HG03354 (cell line): ENCODE data around the gene CLK3.

Experiments
- ATAC-seq: cut with Tn5 transposase; IDR thresholded peaks from one replicate; pipeline ENCODE4 v1.9.1; 2021; ENCODE audit warnings: mild to moderate bottlenecking; ENCODE audit not compliant: unreplicated experiment, poor library complexity, severe bottlenecking

The CLK3 gene

DNA sequence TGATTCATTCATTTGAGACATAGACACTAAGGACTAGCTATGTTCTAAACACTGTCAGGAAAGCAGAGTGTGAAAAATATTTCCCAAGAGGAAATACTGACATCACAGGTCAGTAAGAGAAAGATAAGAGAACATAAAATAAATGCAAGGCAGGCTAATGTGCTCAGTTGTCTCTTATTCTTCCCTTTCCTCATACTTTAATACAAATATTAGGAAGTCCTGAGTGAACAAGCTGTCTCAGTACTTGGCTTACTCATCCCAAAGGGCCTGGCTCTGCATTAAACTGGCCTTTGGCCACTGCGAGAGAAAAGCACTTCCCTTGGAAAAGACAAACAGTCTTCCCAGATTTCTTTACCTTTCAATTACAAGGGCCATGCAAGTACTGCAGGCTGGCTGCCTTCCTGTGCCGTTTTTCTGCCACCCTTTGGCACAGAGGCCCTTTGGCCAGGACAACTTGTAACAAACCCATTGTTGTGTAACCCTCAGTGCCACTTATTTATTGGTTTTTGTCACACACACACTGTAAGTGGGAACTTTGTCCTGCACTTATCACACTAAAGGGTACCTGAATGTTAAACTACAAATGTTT lies 48.5 kb downstream of the CLK3 start:
- no peak for ATAC-seq

DNA sequence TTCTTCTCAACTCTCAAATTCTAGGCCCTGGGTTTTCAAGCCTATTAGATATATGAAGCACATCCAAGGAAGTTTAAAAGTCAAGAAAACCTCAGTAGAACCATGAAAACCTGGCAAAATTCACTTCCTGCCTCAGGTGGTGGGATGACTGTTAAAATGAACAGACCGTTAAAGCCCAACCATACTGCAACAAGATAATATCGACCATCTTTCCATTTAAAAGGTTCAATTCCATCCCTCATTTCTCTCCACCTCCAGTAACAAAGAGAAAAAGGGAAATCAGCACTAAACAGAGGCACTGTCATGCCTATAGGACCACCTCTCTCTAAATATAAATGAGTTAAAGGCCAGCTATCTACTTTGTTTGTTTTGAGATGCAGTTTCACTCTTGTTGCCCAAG lies 49.0 kb downstream of the CLK3 start:
- no peak for ATAC-seq

GRCh38 chr15:74667975-74668374 lies 52.3 kb downstream of the CLK3 start:
- no peak for ATAC-seq

- ATAC-seq = no peak
Observed at GRCh38 chr15:74669627-74670026, 54.0 kb downstream of the CLK3 start.

- no peak for ATAC-seq
Observed at GRCh38 chr15:74674161-74674560, 58.5 kb downstream of the CLK3 start.

GRCh38 chr15:74676801-74677200 lies 61.2 kb downstream of the CLK3 start:
- ATAC-seq = no peak
